Medulla oblongata (tissue), 1 donor: ENCODE results near the gene KLHL17.
"Not testable (repeated sequence)": the region's sequence is repeated elsewhere in the genome, so short reads cannot be mapped to it uniquely, and the experiment has no call there.

Source experiments
- DNase-seq: peaks from one replicate; pipeline ENCODE4 v3.0.0-alpha.2; 2015; ENCODE audit errors: extremely low spot score

The KLHL17 gene

GRCh38 chr1:999725-1000356, 39.5 kb downstream of the KLHL17 start, which contains the start of gene HES4:
TSS of gene HES4 (minus strand) at chr1:1000097. CDS start at chr1:999973, 124 bp downstream.
- peak; percentile 66 for DNase-seq

GRCh38 chr1:1000357-1001056, 40.1 kb downstream of the KLHL17 start:
- DNase-seq = peak; percentile 44

- no peak for DNase-seq
Measured at GRCh38 chr1:1001057-1001783, 40.8 kb downstream of the KLHL17 start.

GRCh38 chr1:1003618-1004419, 43.4 kb downstream of the KLHL17 start:
- no peak for DNase-seq

GRCh38 chr1:1004420-1004779, 44.0 kb downstream of the KLHL17 start:
- DNase-seq = no peak

GRCh38 chr1:1004780-1005697, 44.7 kb downstream of the KLHL17 start:
- no peak for DNase-seq

GRCh38 chr1:1005774-1006304, 45.5 kb downstream of the KLHL17 start:
- DNase-seq = no peak

GRCh38 chr1:1006305-1007159, 46.1 kb downstream of the KLHL17 start:
- DNase-seq = no peak

GRCh38 chr1:1010131-1010530, 49.7 kb downstream of the KLHL17 start:
- not testable (repeated sequence) for DNase-seq

GRCh38 chr1:1011396-1011949, 51.1 kb downstream of the KLHL17 start:
- DNase-seq = no peak

GRCh38 chr1:1012736-1013104, 52.3 kb downstream of the KLHL17 start:
- DNase-seq = not testable (repeated sequence)

- DNase-seq = peak; percentile 89
Measured at GRCh38 chr1:1013105-1013921, 52.9 kb downstream of the KLHL17 start, which contains the start of gene ISG15. TSS of gene ISG15 (plus strand) at chr1:1013497. CDS start at chr1:1013574, 77 bp downstream.

GRCh38 chr1:1013922-1014648, 53.7 kb downstream of the KLHL17 start:
- DNase-seq = no peak

- DNase-seq = no peak
Measured at GRCh38 chr1:1014799-1015681, 54.7 kb downstream of the KLHL17 start.
